MCF 10A (cell line): ENCODE measurements around the gene SHC2. TPM values are rescaled to one million over a fixed set of nuclear protein-coding genes. Genes with fewer than 3 reads are reported as not detected.
"Not testable (repeated sequence)": the region's sequence is repeated elsewhere in the genome, so short reads cannot be mapped to it uniquely, and the experiment has no call there.

Experiments used
- BruUV-seq: library from RNA; stranded (reverse); fragments of 400-500 nt; replicated peaks from 2 replicates; lab custom pipeline; 2021; lab: Mats Ljungman, UMichigan
- CTCF ChIA-PET: fragments of 300-600 bp; sonication (Branson Sonifier 250); formaldehyde crosslinking; extraction: SDS; loops from one replicate; lab custom pipeline; 2021; ENCODE audit warnings: antibody characterized with exemption, inconsistent platforms; lab: Yijun Ruan, JAX
- POLR2A ChIA-PET: fragments of 300-600, 350-650 bp; sonication (Branson Sonifier 250); formaldehyde crosslinking; extraction: SDS; loops from one replicate; lab custom pipeline; 2020; ENCODE audit warnings: antibody characterized with exemption, inconsistent platforms; lab: Yijun Ruan, JAX
- DNase-seq: peaks from one replicate; pipeline ENCODE4 v3.0.0-alpha.2; 2018; ENCODE audit not compliant: unreplicated experiment
- H3K27ac Mint-ChIP-seq: one replicate; pipeline ENCODE4 v1.8.0; 2022; ENCODE audit warnings: mild to moderate bottlenecking, low read depth, mixed read lengths; ENCODE audit not compliant: unreplicated experiment
- H3K27me3 Mint-ChIP-seq: one replicate; pipeline ENCODE4 v1.8.0; 2022; ENCODE audit warnings: mixed read lengths; ENCODE audit not compliant: insufficient read depth, unreplicated experiment
- H3K36me3 Mint-ChIP-seq: one replicate; pipeline ENCODE4 v1.8.0; 2022; ENCODE audit warnings: mild to moderate bottlenecking, moderate library complexity, mixed read lengths; ENCODE audit not compliant: insufficient read depth, unreplicated experiment
- H3K4me1 Mint-ChIP-seq: one replicate; pipeline ENCODE4 v1.8.0; 2022; ENCODE audit warnings: mixed read lengths; ENCODE audit not compliant: insufficient read depth, unreplicated experiment
- H3K4me3 Mint-ChIP-seq: one replicate; pipeline ENCODE4 v1.8.0; 2022; ENCODE audit warnings: mild to moderate bottlenecking, moderate library complexity, mixed read lengths; ENCODE audit not compliant: unreplicated experiment
- H3K9me3 Mint-ChIP-seq: one replicate; pipeline ENCODE4 v1.8.0; 2022; ENCODE audit warnings: mixed read lengths; ENCODE audit not compliant: unreplicated experiment
- CTCF ChIP-seq: fragments of 200-600 bp; IDR thresholded peaks from one replicate; pipeline ENCODE4 v1.8.0; 2022; ENCODE audit warnings: antibody characterized with exemption, mild to moderate bottlenecking; ENCODE audit not compliant: unreplicated experiment
- intact Hi-C: fragments of 100-400 bp; cut with micrococcal nuclease; formaldehyde crosslinking; loops from 2 replicates; pipeline ENCODE4 v1.14.1; 2022
- total RNA-seq: library from RNA; stranded (reverse); gene quantifications from 2 replicates; pipeline ENCODE4 v1.2.3, GENCODE V29; 2022

The SHC2 gene
- total RNA-seq, 1 experiment from 2014 or later = 0.77 TPM

GRCh38 chr19:424546-424945, 36.3 kb downstream of the SHC2 start:
- no peak overlapping the region for H3K4me3 Mint-ChIP-seq

GRCh38 chr19:423691-424466, 37.0 kb downstream of the SHC2 start:
- intact Hi-C loops = no loop called here
- ChIA-PET CTCF (interaction anchor here (0.6 kb wide), 1 partner anchor 11 kb away, joined by 3 read pairs; no protein-coding TSS in a partner anchor), POLR2A (no interaction called here)
- no peaks in the 10 kb centered on the region for H3K9me3 Mint-ChIP-seq
- no peak overlapping the region for H3K27ac Mint-ChIP-seq
- BruUV-seq = no TSS peak
- DNase-seq = no peak
- no peak for TF ChIP-seq CTCF
- no peaks in the 10 kb centered on the region for H3K36me3 Mint-ChIP-seq
- H3K4me3 Mint-ChIP-seq = no peak overlapping the region
- H3K4me1 Mint-ChIP-seq = no peaks in the 10 kb centered on the region
- H3K27me3 Mint-ChIP-seq = no peaks in the 10 kb centered on the region

More at GRCh38 chr19:424546-424945, 36.3 kb downstream of the SHC2 start:
- no peaks in the 10 kb centered on the region for H3K36me3 Mint-ChIP-seq
- intact Hi-C loops = no loop called here
- DNase-seq = no peak
- ChIA-PET POLR2A (no interaction called here), CTCF (interaction anchor here (0.6 kb wide), 1 partner anchor 11 kb away, joined by 3 read pairs; no protein-coding TSS in a partner anchor)
- TF ChIP-seq CTCF = no peak
- H3K4me1 Mint-ChIP-seq = no peaks in the 10 kb centered on the region
- H3K27me3 Mint-ChIP-seq = no peaks in the 10 kb centered on the region
- H3K27ac Mint-ChIP-seq = no peak overlapping the region
- no peaks in the 10 kb centered on the region for H3K9me3 Mint-ChIP-seq
- BruUV-seq = no TSS peak

- H3K4me3 Mint-ChIP-seq, H3K27me3 Mint-ChIP-seq, DNase-seq, H3K27ac Mint-ChIP-seq, POLR2A ChIA-PET, H3K9me3 Mint-ChIP-seq, CTCF ChIA-PET, H3K4me1 Mint-ChIP-seq, intact Hi-C loops, BruUV-seq, H3K36me3 Mint-ChIP-seq: not testable (repeated sequence)
Observed at GRCh38 chr19:422917-423226, 38.0 kb downstream of the SHC2 start.

GRCh38 chr19:422213-422916, 38.5 kb downstream of the SHC2 start:
- intact Hi-C loops = no loop called here
- Mint-ChIP-seq H3K27me3 (no peaks in the 10 kb centered on the region), H3K4me3 (no peak overlapping the region), H3K36me3 (no peaks in the 10 kb centered on the region), H3K27ac (no peak overlapping the region), H3K9me3 (no peaks in the 10 kb centered on the region), H3K4me1 (no peaks in the 10 kb centered on the region)
- ChIA-PET POLR2A (no interaction called here), CTCF (interaction anchor here (0.5 to 1.4 kb wide), 2 partner anchors 73 to 85 kb away, joined by 3 to 4 read pairs; partner anchors contain the start of gene TPGS1)
- TF ChIP-seq CTCF = no peak
- no TSS peak for BruUV-seq
- DNase-seq = no peak
